ENCODE data around the gene THSD4. TPM values are rescaled to one million over a fixed set of nuclear protein-coding genes. Genes with fewer than 3 reads are reported as not detected.

The THSD4 gene
- total RNA-seq, 6 donors from 2014 or later, result 16.8 to 39.7 (median 21.7) TPM

DNA sequence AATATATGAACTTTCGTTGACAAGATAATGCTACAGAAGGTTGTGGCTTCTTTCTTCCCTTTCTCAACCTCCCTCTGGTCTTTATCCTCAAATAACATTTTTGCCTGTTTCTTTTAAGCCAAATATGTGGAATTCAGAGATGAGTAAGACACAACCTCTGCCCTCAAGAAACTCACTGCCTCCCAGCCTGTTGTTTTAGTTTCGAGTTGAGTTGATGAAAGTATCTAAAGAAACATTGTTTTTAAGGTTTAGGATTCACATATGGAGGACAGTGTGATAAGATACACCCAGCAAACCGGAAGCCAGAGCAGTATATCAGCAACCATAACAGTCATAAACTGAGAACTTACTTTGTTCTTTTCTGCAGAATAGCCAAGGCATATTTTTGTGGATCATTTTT lies 218.6 kb downstream of the THSD4 start:
- TF ChIP-seq EP300 (IDR thresholded peaks at IDR 0.05), result no peak
- TF ChIP-seq, protein P1, sequence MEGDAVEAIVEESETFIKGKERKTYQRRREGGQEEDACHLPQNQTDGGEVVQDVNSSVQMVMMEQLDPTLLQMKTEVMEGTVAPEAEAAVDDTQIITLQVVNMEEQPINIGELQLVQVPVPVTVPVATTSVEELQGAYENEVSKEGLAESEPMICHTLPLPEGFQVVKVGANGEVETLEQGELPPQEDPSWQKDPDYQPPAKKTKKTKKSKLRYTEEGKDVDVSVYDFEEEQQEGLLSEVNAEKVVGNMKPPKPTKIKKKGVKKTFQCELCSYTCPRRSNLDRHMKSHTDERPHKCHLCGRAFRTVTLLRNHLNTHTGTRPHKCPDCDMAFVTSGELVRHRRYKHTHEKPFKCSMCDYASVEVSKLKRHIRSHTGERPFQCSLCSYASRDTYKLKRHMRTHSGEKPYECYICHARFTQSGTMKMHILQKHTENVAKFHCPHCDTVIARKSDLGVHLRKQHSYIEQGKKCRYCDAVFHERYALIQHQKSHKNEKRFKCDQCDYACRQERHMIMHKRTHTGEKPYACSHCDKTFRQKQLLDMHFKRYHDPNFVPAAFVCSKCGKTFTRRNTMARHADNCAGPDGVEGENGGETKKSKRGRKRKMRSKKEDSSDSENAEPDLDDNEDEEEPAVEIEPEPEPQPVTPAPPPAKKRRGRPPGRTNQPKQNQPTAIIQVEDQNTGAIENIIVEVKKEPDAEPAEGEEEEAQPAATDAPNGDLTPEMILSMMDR (IDR thresholded peaks at IDR 0.05), result no peak
- no peak for TF ChIP-seq POLR2AphosphoS5 (IDR thresholded peaks at IDR 0.05)
- no peak for TF ChIP-seq POLR2A (IDR thresholded peaks at IDR 0.05)
- no peaks in the 10 kb centered on the region for H3K9me3 ChIP-seq
- no peaks in the 10 kb centered on the region for H3K27me3 ChIP-seq
- no peak overlapping the region for H3K27ac ChIP-seq
- no peaks in the 10 kb centered on the region for H3K36me3 ChIP-seq
- 70 to 74% methylated on average over 3 of the region's 3 CpGs for WGBS, 2 donors
- H3K4me1 ChIP-seq, result peaks cover 9 to 29% (median 13%) of the 10 kb centered on the region in 4 donors
- DNase-seq (no peak), ATAC-seq (ENCODE audit: low FRiP score in 2 of 2) (no peak)
- H3K4me3 ChIP-seq, result no peak overlapping the region

DNA sequence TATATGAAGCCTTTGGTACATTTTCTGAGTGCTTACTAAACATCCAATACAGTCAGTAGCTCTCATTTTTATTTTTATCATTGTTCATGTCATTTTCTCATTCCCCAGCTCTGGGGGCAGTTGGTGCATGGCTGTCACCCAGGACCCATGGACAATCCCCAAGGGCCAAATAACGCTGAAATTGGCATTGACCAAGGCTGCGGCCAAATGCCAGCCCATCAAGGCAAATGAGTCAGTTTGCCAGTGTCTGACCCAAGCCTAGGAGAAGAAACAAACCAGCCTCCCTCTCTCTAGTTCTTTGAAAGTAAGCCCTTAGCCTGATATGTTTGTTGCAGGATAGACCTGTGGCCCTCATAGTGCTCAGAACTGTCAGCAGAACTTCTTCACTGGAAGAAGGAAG lies 219.2 kb downstream of the THSD4 start:
- ATAC-seq (ENCODE audit: low FRiP score in 2 of 2) (no peak), DNase-seq (no peak)
- H3K36me3 ChIP-seq, result no peaks in the 10 kb centered on the region
- H3K4me1 ChIP-seq, result peaks cover 7 to 23% (median 12%) of the 10 kb centered on the region in 4 donors
- no peak overlapping the region for H3K27ac ChIP-seq
- no peaks in the 10 kb centered on the region for H3K9me3 ChIP-seq
- no peak overlapping the region for H3K4me3 ChIP-seq
- TF ChIP-seq EP300 (IDR thresholded peaks at IDR 0.05), result no peak
- 84 to 95% methylated on average over 2 of the region's 2 CpGs for WGBS, 2 donors
- H3K27me3 ChIP-seq, result no peaks in the 10 kb centered on the region

DNA sequence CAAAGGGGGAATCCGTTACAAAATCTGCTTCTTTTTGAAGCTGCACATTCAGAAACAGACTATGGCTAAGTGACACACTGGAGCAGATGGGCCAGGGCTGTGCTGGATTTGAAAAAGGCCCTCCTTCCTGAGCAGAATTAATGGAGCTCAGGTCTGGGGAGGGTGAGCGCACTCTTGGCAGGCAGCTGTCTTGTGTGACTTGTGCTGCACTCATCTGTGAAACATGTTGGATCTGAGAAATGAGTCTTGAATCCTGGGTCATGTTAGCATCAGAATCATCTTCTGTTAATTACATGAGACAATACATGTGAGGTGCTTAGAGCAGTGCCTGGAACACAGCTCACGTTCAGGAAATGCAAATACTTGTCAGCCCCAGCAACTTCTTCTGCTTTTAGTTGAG lies 219.6 kb downstream of the THSD4 start:
- Histone ChIP-seq H3K4me1 (peaks cover 2 to 19% (median 10%) of the 10 kb centered on the region in 4 donors), H3K36me3 (no peaks in the 10 kb centered on the region), H3K27ac (no peak overlapping the region), H3K27me3 (no peaks in the 10 kb centered on the region), H3K4me3 (no peak overlapping the region), H3K9me3 (no peaks in the 10 kb centered on the region)
- WGBS, 2 donors, result 78% methylated on average over 2 to 3 of the region's 3 CpGs
- ATAC-seq (ENCODE audit: low FRiP score in 2 of 2) (no peak), DNase-seq (no peak)
- TF ChIP-seq POLR2A (IDR thresholded peaks at IDR 0.05), result no peak
- TF ChIP-seq, protein P1 (IDR thresholded peaks at IDR 0.05), result no peak
- TF ChIP-seq POLR2AphosphoS5 (IDR thresholded peaks at IDR 0.05), result no peak
- no peak for TF ChIP-seq EP300 (IDR thresholded peaks at IDR 0.05)

DNA sequence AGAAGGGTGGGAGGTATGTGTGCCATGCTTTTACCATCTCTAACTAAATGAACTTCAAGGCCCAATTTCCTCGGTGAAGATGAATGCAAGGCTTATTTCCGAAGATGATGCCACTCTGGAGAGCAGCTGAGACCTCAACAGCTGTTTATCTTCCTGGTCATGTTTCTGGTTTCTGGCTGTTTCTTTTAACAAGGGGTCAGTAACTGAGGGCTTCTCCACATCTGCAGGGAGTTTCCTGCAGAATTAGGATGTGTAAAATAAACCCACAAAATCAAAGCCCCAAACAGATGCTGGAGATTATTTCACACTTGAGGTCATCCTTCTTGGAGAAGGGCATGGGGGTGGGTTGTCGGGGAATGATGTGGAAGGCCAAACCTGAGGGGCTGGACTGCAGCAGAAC lies 220.3 kb downstream of the THSD4 start:
- Histone ChIP-seq H3K9me3 (no peaks in the 10 kb centered on the region), H3K4me3 (no peak overlapping the region), H3K4me1 (peaks cover 0 to 18% (median 10%) of the 10 kb centered on the region in 4 donors), H3K27me3 (no peaks in the 10 kb centered on the region), H3K36me3 (no peaks in the 10 kb centered on the region), H3K27ac (no peak overlapping the region)
- ATAC-seq (ENCODE audit: low FRiP score in 2 of 2), result no peak
- no peak for DNase-seq
- 69 to 74% methylated on average over 3 of the region's 3 CpGs for WGBS, 2 donors
- TF ChIP-seq, protein P1 (IDR thresholded peaks at IDR 0.05), result no peak
- TF ChIP-seq POLR2A (IDR thresholded peaks at IDR 0.05), result no peak

DNA sequence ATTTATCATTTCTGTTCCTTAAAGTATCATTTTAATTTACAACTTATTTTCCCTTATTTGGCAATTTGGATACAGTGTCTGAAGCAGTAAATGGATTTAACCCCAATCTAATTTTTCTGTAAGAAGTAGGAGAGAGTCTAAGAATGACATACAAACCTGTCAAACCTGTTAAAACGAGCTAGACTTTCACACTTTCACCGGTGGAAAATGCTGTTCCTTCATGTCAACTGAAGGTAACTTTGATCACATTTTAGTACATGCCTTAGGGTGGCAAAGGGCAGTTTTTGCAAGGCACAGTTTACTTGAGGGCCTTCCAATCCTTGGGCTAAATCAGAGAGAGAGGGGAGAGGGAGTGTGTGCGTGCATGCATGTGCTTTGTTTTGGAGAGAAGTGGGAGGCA lies 221.4 kb downstream of the THSD4 start:
- H3K4me1 ChIP-seq, result peaks cover 0 to 18% (median 9%) of the 10 kb centered on the region in 4 donors
- DNase-seq (no peak), ATAC-seq (ENCODE audit: low FRiP score in 2 of 2) (no peak)
- H3K4me3 ChIP-seq, result no peak overlapping the region
- TF ChIP-seq POLR2AphosphoS5 (IDR thresholded peaks at IDR 0.05), result no peak
- WGBS, 2 donors, result 64 to 77% methylated on average over 3 of the region's 3 CpGs
- H3K9me3 ChIP-seq, result no peaks in the 10 kb centered on the region
- peak overlapping the region in 1 of 4 donors; percentile 70 for H3K27ac ChIP-seq
- H3K36me3 ChIP-seq, result no peaks in the 10 kb centered on the region
- H3K27me3 ChIP-seq, result no peaks in the 10 kb centered on the region

DNA sequence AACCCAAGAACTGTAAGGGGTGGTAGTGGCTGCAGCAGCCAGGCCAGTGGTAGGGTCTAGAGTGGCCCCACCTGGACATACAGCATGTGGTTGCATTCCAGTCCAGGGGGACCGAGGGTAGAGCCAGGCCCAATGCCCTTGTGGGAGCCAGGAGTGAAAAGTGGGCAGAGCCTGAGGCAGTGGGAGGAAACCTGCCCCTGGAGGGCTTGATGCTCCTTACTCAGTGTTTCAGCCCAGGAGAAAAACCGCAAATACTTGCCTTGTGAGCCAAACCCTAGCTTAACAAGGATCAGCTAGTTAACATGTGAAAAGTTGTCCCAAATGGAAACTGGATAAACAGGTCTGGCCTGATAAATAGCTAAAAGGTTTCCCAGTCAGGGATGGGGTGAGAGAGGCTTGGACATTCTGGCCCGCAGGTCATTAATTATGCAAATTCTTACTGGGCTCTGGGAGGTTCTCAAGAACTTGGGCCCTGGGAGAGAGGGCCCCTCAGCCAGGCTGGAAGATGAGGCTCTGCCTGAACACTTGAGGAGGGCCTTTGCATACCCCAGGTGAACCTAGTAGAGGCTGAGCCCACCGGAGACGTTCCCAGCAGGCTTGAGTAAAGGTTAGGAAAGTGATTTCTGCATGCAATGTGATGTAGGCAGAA lies 222.1 kb downstream of the THSD4 start:
- Histone ChIP-seq H3K27ac (peak overlapping the region in 1 of 4 donors; percentile 70), H3K36me3 (no peaks in the 10 kb centered on the region), H3K27me3 (no peaks in the 10 kb centered on the region), H3K9me3 (no peaks in the 10 kb centered on the region), H3K4me3 (no peak overlapping the region), H3K4me1 (peaks cover 0 to 18% (median 9%) of the 10 kb centered on the region in 4 donors)
- TF ChIP-seq, protein P1 (IDR thresholded peaks at IDR 0.05), result no peak
- TF ChIP-seq POLR2A (IDR thresholded peaks at IDR 0.05) (no peak), EP300 (IDR thresholded peaks at IDR 0.05) (peak in 1 of 4 donors; percentile 19)
- WGBS, 2 donors, result 58 to 80% methylated on average over 5 of the region's 5 CpGs
- peak in 1 of 2 donors; percentile 64 for DNase-seq
- ATAC-seq (ENCODE audit: low FRiP score in 2 of 2), result peak; percentile 43 to 79

Measured in upper lobe of left lung (tissue), 6 donors.